Adrenal gland (tissue), 12 donors: Measurements from ENCODE around the gene COL17A1. TPM values are rescaled to one million over a fixed set of nuclear protein-coding genes. Genes with fewer than 3 reads are reported as not detected.

Experiments used
- DNase-seq, 7 donors: peaks; one replicate each; pipeline ENCODE4 v3.0.0-alpha.2; 2019 to 2020
- H3K27ac ChIP-seq, 5 donors: fragments of 200-600 bp; sonication (generic) in 4 of 5; 1 replicate in 3 of 5; 2 replicates in 2 of 5; pipeline versions ENCODE4 v1.5.1 to v1.8.0; 2016 to 2020; ENCODE audit warnings: mild to moderate bottlenecking in 1 of 5
- H3K27me3 ChIP-seq: fragments of 200-600 bp; 2 replicates; pipeline ENCODE4 v1.8.0; 2021
- H3K36me3 ChIP-seq, 2 donors: fragments of 200-600 bp; replicated peaks in 1 of 2; 1 replicate in 1 of 2; 2 replicates in 1 of 2; pipeline versions ENCODE4 v1.5.1 to v1.8.0; 2018 to 2022
- H3K4me1 ChIP-seq, 2 donors: fragments of 200-600 bp; replicated peaks in 1 of 2; 1 replicate in 1 of 2; 2 replicates in 1 of 2; pipeline versions ENCODE4 v1.5.1 to v1.8.0; 2018 to 2021
- H3K4me3 ChIP-seq, 4 donors: fragments of 200-600 bp; sonication (generic) in 3 of 4; one replicate each; pipeline ENCODE4 v1.5.1; 2016 to 2018
- H3K9me3 ChIP-seq, 3 donors: fragments of 200-600 bp; sonication (generic) in 1 of 3; replicated peaks in 1 of 3; 1 replicate in 2 of 3; 2 replicates in 1 of 3; pipeline versions ENCODE4 v1.5.1 to v1.8.0; 2016 to 2021
- CTCF ChIP-seq, 6 experiments: fragments of 450-650 bp in 4 of 6; fragments of 200-600 bp in 2 of 6; sonication (generic) in 1 of 6; IDR thresholded peaks; 1 replicate in 5 of 6; 2 replicates in 1 of 6; pipeline versions ENCODE4 v1.5.1 to v1.8.0; 2016 to 2021; ENCODE audit warnings: antibody characterized with exemption in 6 of 6, mild to moderate bottlenecking in 2 of 6, moderate library complexity in 1 of 6
- POLR2A ChIP-seq, 2 donors: fragments of 450-650 bp; IDR thresholded peaks; one replicate each; pipeline ENCODE4 v1.6.1; 2017; ENCODE audit warnings: antibody characterized with exemption in 2 of 2, mild to moderate bottlenecking in 2 of 2, moderate library complexity in 1 of 2
- WGBS, 4 donors: extraction: QIAGEN DNeasy Blood & Tissue Kit in 2 of 4; methylation state at CpG; one replicate each; pipeline versions ENCODE4 v1.1.5 to v1.1.7; 2013 to 2017; 5-methylcytosine and 5-hydroxymethylcytosine counted together
- intact Hi-C, 2 donors: fragments of 100-400 bp; cut with DNase I; formaldehyde crosslinking; loops; one replicate each; pipeline versions ENCODE4 v1.14.1 to v1.15.0; 2022 to 2023
- polyA plus RNA-seq, 3 donors: library from polyadenylated mRNA; stranded (reverse); fragments of 200-250 nt in 2 of 3; fragments of 350-450 nt in 1 of 3; fragmentation: Illumina TruSeq in 1 of 3; extraction: RNeasy Lipid Tissue Mini Kit (QIAGEN cat#74804) in 1 of 3; gene quantifications; one replicate each; pipeline ENCODE4 v1.2.3, GENCODE V29; 2013 to 2014
- total RNA-seq, 9 donors: library from RNA; depleted of rRNA in 4 of 9; stranded (reverse); fragments of >200 nt in 4 of 9; fragments of 120-200 nt in 1 of 9; fragmentation: NEBNext Ultra II Directional in 1 of 9; extraction: Animal tissue kit (Norgen Biotek cat#: 25700) in 1 of 9; gene quantifications; one replicate each; pipeline versions ENCODE4 v1.1.0 to v1.2.4, GENCODE V29; 2013 to 2023
- donor health status: healthy with polysubstance abuse.
- donor health status: Bipolar disorder and iron deficiency.
- donor health status: DM: yes; HTN: yes; CAD: no.
- donor health status: DM: no; HTN: no; CAD: no.
- donor health status: DM: no; HTN: no; CAD: no.
- donor health status: DM: yes; HTN: yes; CAD: no.

COL17A1 gene
- total and polyA plus RNA-seq, 12 donors, result 0.11 to 2.2 (median 0.36) TPM; not detected in 4

DNA sequence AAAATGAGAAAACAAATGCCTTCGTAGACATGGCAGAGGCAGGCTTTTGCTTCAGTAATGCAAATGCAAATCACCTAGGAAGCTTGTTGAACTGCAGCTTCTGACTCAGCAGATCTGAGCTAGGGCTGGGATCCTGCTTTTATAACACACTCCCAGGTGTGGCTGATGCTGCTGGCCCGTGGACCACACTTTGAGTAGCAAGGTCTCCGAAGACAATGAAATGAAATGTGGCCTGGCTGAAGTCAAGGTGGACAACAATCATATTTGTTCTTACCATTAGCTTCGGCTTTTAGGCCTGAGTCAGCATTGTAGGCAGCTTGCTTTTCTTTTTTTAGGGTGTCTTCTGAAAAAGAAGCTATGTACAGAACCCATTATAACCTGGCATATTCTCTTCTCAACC lies 26.3 kb downstream of the COL17A1 start:
- intact Hi-C loops, result no loop called here
- Histone ChIP-seq H3K27me3 (no peaks in the 10 kb centered on the region), H3K9me3 (no peaks in the 10 kb centered on the region), H3K27ac (no peak overlapping the region), H3K4me1 (no peaks in the 10 kb centered on the region), H3K4me3 (no peak overlapping the region), H3K36me3 (no peaks in the 10 kb centered on the region)
- 78 to 85% (median 84%) methylated on average over 4 of the region's 4 CpGs for WGBS, 4 donors
- no peak for DNase-seq
- no peak for TF ChIP-seq POLR2A (IDR thresholded peaks at IDR 0.05)
- TF ChIP-seq CTCF (IDR thresholded peaks at IDR 0.05), result no peak

GRCh38 chr10:104057717-104058116 lies 28.0 kb downstream of the COL17A1 start:
- WGBS, 4 donors, result 79 to 86% (median 84%) methylated on average over 4 to 6 of the region's 6 CpGs
- intact Hi-C loops, result no loop called here
- no peaks in the 10 kb centered on the region for H3K27me3 ChIP-seq
- H3K4me3 ChIP-seq, result no peak overlapping the region
- TF ChIP-seq CTCF (IDR thresholded peaks at IDR 0.05) (no peak), POLR2A (IDR thresholded peaks at IDR 0.05) (no peak)
- H3K27ac ChIP-seq, result no peak overlapping the region
- no peaks in the 10 kb centered on the region for H3K9me3 ChIP-seq
- DNase-seq, result no peak
- H3K4me1 ChIP-seq, result no peaks in the 10 kb centered on the region
- H3K36me3 ChIP-seq, result no peaks in the 10 kb centered on the region

DNA sequence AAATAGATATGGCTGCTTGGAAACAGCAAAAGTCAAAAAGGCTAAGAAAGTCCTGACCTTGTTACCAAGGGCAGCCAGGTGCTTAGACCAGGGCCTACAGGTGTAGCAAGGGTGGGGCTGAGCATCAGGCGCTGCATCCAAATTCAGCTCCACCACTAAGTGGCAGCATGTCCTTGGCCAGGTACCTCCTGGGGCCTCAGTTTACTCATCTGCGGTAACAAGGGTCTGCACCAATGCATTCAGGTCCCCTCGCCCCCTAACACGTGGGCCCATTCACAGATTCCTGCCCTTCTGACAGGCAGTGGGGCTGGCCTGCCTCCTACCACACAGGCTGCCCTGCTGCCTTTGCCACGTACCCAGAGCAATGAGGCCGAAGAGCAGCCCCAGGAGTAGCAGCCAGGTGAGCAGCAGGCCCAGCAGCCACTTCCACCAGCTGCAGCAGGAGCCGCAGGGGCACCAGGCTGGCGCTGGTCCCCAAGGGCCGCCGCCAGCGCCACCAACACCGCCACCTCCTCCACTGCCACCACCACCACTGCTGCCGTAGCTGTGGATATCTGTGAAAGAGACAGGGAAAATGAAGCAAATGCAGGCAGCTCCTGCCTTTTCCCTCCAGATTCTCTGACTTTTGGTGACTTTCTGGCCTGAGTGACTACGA lies 28.9 kb downstream of the COL17A1 start:
- H3K9me3 ChIP-seq, result no peaks in the 10 kb centered on the region
- WGBS, 4 donors, result 79 to 91% (median 87%) methylated on average over 11 to 14 of the region's 14 CpGs
- DNase-seq, result no peak
- H3K4me3 ChIP-seq, result no peak overlapping the region
- intact Hi-C loops, result no loop called here
- TF ChIP-seq POLR2A (IDR thresholded peaks at IDR 0.05), result no peak
- TF ChIP-seq CTCF (IDR thresholded peaks at IDR 0.05), result no peak
- no peaks in the 10 kb centered on the region for H3K4me1 ChIP-seq
- no peaks in the 10 kb centered on the region for H3K36me3 ChIP-seq
- H3K27ac ChIP-seq, result no peak overlapping the region
- H3K27me3 ChIP-seq, result no peaks in the 10 kb centered on the region

DNA sequence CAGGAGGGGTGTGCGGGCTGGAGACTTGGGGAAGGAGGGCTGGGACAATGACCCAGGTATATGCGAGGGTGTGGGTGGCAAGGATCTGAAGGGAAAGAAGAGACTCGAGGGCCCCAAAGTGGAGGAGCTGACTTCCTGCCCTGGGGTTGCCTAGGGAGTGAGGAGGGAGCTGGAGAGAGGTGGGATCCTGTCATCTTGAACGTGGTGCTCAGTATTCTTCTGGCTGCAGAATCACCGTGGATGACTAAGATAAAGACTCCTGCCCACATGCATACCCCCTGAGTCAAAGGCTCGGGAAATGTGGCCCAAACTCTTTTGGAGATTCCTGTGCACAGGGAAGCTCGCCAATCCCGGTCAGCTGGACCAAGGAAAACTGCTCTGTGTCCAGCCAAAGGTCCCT lies 31.2 kb downstream of the COL17A1 start:
- H3K4me1 ChIP-seq, result no peaks in the 10 kb centered on the region
- no peaks in the 10 kb centered on the region for H3K27me3 ChIP-seq
- no peak for TF ChIP-seq POLR2A (IDR thresholded peaks at IDR 0.05)
- TF ChIP-seq CTCF (IDR thresholded peaks at IDR 0.05), result no peak
- peak in 1 of 7 donors; percentile 41 for DNase-seq
- H3K27ac ChIP-seq, result no peak overlapping the region
- no peak overlapping the region for H3K4me3 ChIP-seq
- no peaks in the 10 kb centered on the region for H3K9me3 ChIP-seq
- intact Hi-C loops, result no loop called here
- 68 to 76% (median 71%) methylated on average over 8 of the region's 8 CpGs for WGBS, 4 donors
- no peaks in the 10 kb centered on the region for H3K36me3 ChIP-seq
